GM12892 (cell line): ENCODE results near the gene GRID1.

Experiments
- POLR2AphosphoS5 ChIP-seq: IDR thresholded peaks from 2 replicates; pipeline ENCODE4 v1.6.1; 2011; ENCODE audit warnings: low read depth, low read length, control low read depth
- TAF1 ChIP-seq: IDR thresholded peaks from 2 replicates; pipeline ENCODE4 v1.6.1; 2011; ENCODE audit warnings: low read depth, mild to moderate bottlenecking, control low read depth, low read length, borderline replicate concordance

DNA sequence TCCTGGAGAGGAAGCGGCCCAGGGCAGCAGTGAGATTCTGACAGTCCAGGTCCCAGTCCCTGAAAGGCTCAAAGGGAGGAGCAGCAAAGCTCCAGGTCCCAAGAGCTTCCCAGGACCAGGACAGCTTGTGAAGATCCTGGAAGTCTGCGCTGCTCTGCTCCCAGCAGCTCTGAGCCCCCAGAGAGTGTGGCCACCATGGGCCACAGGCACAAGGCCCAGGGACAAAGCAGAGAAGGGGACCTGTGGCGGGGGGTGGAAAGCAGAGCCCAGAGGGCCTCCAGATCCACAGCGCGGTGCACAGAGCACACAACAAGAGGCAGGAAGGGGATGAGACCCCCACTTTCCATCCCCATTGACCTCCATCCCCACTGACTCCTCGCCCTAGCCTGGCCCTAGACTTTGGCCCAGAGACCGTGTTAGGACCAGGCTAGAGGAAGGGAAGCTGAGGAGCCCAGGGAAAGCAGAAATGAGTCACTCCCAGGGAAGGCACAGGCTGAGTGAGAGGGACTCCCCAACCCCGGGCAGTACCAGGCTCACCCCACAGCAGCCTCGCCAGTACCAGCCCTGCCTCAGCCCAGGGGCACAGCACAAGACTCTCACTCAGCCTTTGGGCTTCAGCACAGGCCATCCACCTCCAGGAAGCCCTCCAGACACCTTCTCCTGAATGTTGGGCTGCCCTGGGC is 75.5 kb downstream of the GRID1 start:
- TF ChIP-seq TAF1 (no peak), POLR2AphosphoS5 (no peak)
